NCI-H1436 treated with DMSO at 0.1 percent for 48 hours (cell line): ENCODE data around the gene FNIP2.
"Not testable (repeated sequence)": the region's sequence is repeated elsewhere in the genome, so short reads cannot be mapped to it uniquely, and the experiment has no call there.

ENCODE experiments used
- DNase-seq: peaks from one replicate; lab custom pipeline; 2025; lab: John Stamatoyannopoulos, UW

Gene FNIP2

DNA sequence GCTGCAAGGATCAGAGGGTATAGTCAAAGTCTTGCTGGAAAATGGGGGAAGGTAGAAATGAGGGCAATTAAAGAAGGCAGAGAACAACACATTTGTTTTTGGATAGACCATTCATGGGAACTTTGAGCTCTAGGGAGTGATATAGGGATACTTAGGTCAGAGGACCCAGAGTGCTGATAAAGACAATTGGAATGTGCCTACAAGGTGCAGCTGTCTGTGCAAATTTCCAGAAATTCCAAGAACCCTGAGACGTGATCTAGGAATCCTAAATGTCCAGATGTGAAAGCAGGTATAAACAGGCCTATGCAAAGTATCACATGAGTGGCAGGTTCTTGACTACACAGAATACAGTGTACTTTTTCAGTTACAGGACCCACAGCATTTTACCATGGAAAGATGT, 24.2 kb downstream of the FNIP2 start:
- DNase-seq = no peak

GRCh38 chr4:158793430-158793829, 24.6 kb downstream of the FNIP2 start:
- DNase-seq = not testable (repeated sequence)

DNA sequence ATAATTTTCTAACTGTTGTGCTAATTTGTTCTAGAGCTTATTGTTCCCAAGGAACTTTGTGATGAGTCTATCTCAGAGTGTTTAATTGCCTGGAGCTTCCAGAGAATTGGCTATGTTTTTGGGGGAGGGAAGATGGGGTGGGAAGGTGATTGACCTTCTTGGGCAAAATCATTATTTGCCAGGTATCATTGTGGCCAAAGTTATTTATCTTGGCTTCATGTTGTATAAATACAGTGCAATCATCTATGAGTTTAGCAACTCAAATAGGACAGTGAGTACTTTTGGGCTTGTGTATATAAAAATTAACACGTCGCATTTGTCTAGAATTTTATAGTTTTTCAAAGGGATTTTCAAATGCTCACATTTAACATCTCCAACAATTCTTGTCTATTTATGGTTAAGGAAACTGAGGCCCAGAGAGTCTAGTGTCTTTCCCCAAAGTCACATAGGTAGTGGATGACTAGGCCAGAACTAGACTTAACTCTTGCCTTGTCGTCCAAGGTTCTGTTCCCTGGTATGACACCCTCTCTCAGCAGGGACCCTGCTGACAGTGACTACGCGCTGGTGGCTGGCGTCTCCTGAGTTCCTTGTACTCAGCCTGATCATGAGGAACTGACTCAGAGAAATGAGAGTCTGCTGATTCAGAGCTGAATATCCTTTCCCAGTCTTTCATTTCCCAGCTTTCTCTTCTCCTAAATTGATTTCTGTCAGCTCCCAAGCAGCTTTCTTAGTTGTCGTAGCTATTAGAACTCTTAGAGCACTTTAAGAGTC, 27.7 kb downstream of the FNIP2 start:
- no peak for DNase-seq

DNA sequence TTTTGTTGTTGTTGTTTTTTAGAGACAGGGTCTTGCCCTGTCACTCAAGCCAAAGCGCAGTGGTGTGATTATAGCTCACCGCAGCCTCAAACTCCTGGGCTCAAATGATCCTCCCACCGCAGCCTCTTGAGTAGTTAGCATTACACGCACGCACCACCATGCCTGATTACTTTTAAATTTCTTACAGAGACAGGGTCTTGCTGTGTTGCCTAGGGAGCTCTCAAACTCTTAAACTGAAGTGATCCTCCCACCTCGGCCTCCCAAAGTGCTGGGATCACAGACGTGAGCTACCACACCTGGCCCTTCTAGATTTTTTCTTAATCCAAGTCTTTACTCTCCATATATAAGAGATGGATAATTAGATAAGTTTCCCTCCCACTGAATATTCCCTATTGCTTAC, 29.2 kb downstream of the FNIP2 start:
- no peak for DNase-seq

- no peak for DNase-seq
These were observed 30.4 kb downstream of the FNIP2 start for GRCh38 chr4:158799013-158799770.

DNA sequence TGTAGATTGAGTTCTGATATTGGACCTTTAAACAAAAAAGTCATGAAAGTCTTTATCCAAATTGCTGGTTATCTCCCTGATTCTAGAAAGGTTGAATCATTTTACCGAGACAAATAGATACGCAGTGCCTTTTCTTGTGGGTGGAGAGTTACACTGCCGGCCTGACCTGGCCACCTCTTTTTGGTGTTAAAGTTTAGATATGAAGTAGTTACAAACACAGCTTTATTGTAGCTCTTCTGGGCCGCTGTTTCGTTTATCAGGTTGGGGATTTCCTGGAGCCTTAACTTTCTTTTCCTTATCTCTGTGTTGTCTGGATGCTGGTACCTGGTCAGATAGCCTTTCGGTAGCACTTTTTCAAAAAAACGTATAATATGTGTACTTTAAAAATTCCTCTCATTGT, 31.0 kb downstream of the FNIP2 start:
- no peak for DNase-seq

DNA sequence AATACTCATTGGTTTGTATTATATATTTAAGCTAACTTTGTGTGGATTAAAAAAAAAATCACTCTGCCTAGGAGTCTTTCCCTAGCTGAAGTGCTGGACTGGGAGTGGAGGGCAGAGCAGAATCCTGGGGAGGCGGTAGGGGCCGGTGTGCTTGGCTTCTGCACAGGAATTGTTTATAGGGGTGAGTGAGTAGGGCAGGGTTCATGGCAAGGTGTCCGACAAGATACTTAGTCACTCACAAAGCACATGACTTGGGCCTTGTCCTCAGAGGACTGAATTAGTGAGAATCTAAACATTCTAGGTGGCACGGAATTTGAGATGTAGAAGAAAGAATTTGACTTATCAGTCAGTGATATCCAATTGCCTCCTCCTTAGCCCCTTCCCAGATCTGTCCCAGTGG, 32.2 kb downstream of the FNIP2 start:
- no peak for DNase-seq

DNA sequence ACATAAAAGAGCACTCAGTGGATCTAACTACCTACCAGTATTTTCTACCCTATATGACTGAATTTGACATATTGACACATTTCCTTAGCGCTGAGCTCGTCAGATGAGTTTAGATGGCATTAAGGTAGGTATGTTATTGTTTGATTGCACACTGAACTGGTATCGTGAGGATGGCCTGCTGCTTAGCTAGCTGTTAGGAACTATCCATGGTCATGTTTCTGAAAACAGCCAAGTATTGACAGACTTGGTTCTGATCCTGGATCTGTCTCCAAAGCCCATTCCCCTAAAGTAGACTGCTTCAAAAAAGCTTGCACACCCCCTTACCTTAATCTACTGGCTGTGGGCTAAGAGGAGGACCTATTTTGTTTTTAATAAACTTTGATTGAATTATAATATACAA, 32.9 kb downstream of the FNIP2 start:
- DNase-seq = no peak

DNA sequence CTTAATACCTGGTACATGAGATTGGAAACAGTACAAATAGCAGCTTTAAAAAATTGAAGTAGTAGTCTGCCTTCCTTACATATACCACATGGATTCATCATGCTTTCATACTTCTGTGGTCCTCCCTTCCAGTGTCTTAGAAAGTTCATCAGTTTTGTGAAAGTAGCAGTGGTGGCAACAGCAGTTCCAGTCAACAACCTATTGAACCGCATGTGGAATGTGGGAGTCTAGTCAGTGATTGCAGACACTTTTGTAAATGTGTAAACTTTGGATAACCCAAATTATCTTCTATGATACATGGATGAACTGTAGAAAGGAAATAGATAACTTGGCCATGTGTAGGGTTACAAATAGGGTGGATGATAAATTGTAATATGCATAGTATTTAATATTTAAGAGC, 34.1 kb downstream of the FNIP2 start:
- DNase-seq = no peak

- DNase-seq = no peak
These were observed 37.0 kb downstream of the FNIP2 start for GRCh38 chr4:158805635-158806471.

GRCh38 chr4:158807691-158808090, 38.9 kb downstream of the FNIP2 start:
- no peak for DNase-seq

DNA sequence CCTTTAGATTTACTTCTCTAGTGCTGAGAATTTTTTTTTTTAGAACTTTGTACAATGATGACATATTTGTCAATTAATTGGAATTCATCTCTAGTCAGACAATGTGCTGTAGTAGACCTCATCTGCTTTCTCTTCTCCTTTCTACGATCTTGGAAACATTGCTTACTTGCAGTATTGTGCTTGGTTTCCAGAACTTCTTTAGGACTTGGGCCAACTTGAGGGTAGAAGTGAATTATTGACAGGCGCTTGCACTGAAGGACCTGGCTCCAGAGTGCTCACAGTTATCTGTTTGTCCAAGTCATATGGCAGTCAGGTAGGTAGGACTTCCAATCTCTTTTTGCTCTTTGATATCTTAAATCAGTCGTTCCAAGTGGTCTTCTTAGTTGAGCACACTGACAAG, 39.6 kb downstream of the FNIP2 start:
- DNase-seq = no peak

DNA sequence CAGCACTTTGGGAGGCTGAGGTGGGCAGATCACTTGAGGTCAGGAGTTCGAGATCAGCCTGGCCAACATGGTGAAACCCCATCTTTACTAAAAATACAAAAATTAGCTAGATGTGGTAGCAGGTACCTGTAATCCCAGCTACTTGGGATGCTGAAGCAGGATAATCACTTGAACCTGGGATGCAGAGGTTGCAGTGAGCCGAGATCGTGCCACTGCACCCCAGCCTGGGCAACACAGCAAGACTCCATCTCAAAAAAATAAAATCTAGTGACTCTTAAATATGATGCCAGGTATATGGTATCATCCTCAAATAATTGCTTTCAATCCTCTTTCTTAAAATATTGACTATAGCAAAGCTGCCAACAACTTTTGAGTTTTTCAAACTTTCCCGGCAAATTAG, 40.4 kb downstream of the FNIP2 start:
- DNase-seq = not testable (repeated sequence)

DNA sequence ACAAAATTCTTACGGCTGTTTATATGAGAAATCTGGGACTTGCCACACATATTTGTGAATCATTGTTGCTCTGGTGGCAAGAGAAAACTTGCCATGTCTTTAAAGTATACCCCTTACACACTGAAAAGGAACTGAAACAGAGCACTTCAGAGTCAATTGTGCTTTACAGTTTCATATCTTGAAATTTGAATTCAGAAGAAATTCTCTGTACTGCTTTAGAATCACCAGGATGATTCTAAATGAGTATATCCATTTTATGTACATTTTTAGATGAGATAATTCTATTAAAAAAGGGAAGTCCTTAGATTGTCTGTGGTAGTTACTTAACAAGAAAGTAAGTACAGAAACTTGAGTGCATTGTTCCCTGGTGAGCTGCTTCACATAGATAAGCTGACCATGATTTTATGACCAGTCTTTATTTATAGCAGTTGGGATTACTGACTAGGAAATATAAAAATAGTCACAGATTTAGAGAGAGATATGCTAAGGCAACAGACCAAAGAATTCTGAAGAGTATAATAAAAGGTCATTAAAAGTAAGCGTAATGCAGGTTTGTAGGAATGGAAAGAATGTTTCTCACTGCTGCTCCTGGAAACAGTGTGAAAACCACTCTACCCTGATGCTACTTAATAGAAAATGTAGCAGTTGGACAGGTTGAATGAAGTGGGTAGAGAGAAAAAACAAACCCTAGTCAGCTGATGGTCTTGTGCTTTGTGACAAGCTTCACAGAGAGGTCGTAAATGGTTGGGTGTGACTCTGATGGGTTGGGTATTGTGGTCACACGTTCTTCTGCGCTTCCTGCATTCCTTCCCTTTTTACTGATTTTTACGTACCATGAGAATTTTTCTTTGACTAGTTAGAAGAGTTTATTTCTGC, 41.0 kb downstream of the FNIP2 start:
- DNase-seq = no peak

DNA sequence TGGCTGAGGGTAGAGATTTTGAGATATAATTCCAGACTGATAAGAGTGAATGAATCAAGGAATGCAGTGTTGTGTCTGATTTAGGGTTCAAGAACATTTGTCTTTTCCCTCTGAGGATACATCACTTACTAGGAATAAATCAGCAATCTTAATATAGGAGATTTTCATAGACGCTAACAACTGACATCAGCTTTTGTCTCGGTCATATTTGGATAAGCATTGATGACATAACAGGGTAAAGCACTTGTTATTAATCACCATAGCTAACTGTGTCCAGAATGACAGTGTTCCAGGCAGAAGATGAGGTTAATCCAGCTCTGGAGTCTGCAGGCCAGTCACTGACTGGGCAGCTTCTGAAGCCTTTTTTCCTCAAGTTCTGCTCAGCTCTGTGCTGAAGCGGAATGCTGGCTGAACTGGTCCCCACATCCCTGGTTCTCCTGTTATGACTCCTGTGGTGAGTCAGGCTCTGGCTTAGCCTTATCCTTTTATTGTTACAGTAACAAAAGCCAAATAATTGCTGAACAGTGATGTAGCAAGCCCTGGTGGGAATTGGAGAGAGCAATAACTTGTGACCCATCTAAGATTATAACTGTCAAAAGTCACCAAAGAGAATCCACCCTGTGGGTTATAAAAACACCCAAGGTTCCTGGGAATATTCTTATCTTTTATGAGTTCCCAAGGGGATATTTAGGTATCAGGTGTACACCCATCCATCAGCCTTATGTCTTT, 41.8 kb downstream of the FNIP2 start:
- no peak for DNase-seq

DNA sequence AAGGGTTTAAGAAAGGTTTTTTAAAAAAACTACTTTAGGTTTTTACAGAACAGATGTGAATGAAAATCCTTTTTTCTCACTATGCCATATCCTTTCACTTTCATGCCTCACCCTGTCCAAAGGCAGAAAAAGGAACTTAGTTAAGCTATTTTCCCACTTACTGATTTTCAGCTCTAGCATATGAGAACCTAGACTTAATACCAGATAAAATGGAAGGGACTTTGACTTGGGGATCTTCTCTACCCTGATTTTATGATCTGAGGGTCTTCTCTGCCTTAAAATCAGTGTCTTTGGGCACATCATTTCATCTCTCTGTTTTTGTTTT, 42.4 kb downstream of the FNIP2 start:
- no peak for DNase-seq

DNA sequence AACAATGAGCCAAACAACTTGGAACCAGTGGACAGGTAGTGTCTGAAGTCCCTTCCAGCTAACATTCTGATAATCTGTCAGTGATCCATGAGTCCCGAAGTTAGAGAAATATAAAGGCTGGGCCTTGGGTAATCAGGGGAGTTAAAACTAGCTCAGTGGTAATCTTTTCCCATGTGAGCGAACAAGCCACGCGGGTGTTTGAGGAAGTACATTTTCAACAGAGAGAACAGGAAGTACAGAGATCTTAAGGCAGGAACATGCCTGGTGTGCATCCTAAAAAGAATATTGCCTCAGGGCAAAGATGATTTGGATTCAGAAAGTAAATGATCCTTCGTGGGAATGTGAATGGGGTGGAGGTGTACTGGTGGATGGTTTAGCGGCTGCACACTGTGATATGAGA, 42.9 kb downstream of the FNIP2 start:
- no peak for DNase-seq

DNA sequence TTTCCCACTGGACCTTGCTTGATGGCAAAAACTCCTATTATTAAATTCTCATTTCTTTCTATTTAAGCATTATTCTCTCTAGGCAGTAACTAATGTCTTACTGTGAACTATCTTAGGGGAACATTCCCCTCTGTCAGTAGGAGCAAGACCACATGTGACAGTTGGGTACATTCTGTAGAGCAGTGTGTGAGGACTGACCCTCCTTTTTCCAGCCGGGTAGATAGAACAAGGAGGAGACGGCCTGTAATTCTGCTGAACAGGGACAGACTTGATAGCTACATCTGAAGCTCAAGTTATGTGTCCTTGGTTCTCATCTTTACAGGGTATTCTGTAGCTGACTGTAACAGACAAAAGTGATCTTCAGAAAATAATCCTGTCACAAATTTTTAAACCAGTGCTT, 43.3 kb downstream of the FNIP2 start:
- DNase-seq = no peak

- no peak for DNase-seq
These were observed 43.7 kb downstream of the FNIP2 start for GRCh38 chr4:158812543-158812942.

DNA sequence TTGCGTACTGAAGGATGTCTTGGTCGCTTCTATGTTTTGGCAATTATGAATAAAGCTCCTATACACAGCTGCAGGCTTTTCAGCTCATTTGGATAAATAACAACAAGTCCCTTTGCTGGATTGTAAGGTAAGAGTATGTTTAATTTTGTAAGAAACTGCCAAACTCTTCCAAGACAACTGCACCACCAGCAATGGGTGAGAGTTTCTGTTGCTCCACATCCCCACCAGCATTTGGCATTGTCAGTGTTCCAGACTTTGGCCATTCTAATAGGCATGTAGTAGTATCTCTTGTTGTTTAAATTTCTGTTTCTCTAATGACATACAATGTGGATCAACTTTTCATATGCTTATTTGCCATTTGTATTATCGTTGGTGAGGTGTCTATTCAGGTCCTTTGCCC, 44.3 kb downstream of the FNIP2 start:
- no peak for DNase-seq

DNA sequence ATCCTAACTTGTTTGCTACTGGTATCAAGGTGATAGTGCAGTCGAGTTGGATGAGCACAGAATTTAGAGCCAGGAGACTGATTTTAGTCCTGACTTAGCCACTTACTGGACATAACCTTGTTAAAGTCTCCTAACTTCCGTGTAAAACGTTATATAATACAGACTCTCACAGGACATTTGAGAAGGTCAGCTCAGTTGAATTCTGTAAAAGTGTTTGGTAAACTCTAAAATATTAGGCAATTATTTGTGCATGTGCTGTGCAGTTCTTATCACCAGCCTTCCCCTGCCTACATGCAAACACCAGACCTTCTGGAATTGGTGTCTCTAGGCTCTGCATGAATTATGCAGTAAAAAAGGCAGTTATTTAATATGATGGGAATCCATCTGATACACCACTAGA, 45.4 kb downstream of the FNIP2 start:
- no peak for DNase-seq
